H9 (cell line): ENCODE results near the gene TMEM132D. TPM values are rescaled to one million over a fixed set of nuclear protein-coding genes. Genes with fewer than 3 reads are reported as not detected.

ENCODE experiments used
- DNase-seq: peaks from one replicate; pipeline ENCODE4 v3.0.0-alpha.2; 2017
- H2AFZ ChIP-seq: one replicate; pipeline ENCODE4 v1.6.1; 2013; ENCODE audit warnings: mild to moderate bottlenecking, low read length, control low read depth, moderate library complexity
- H2AK5ac ChIP-seq: 2 replicates; pipeline ENCODE4 v1.6.1; 2013; ENCODE audit warnings: low read length, control low read depth, mixed read lengths; ENCODE audit not compliant: insufficient read length
- H2BK120ac ChIP-seq: one replicate; pipeline ENCODE4 v1.6.1; 2013; ENCODE audit warnings: low read depth, mild to moderate bottlenecking, low read length, control low read depth, inconsistent platforms; ENCODE audit not compliant: poor library complexity, severe bottlenecking
- H2BK12ac ChIP-seq: 2 replicates; pipeline ENCODE4 v1.6.1; 2013; ENCODE audit warnings: low read length, control low read depth, mixed read lengths, low read depth; ENCODE audit not compliant: insufficient read length
- H2BK15ac ChIP-seq: 2 replicates; pipeline ENCODE4 v1.6.1; 2013; ENCODE audit warnings: low read depth, low read length, control low read depth
- H2BK20ac ChIP-seq: one replicate; pipeline ENCODE4 v1.6.1; 2013; ENCODE audit warnings: low read depth, mild to moderate bottlenecking, low read length, control low read depth, inconsistent platforms; ENCODE audit not compliant: poor library complexity, severe bottlenecking
- H2BK5ac ChIP-seq: 2 replicates; pipeline ENCODE4 v1.6.1; 2013; ENCODE audit warnings: low read length, control low read depth, mixed read lengths; ENCODE audit not compliant: insufficient read length
- H3K14ac ChIP-seq: 2 replicates; pipeline ENCODE4 v1.6.1; 2013; ENCODE audit warnings: low read length, control low read depth; ENCODE audit not compliant: insufficient read depth
- H3K18ac ChIP-seq: 2 replicates; pipeline ENCODE4 v1.6.1; 2013; ENCODE audit warnings: low read depth, mild to moderate bottlenecking, mixed read lengths, low read length, control low read depth; ENCODE audit not compliant: insufficient read length
- H3K23ac ChIP-seq: 2 replicates; pipeline ENCODE4 v1.6.1; 2013; ENCODE audit warnings: low read length, control low read depth, mixed read lengths, low read depth; ENCODE audit not compliant: insufficient read length
- H3K23me2 ChIP-seq: 2 replicates; pipeline ENCODE4 v1.6.1; 2013; ENCODE audit warnings: low read depth, mild to moderate bottlenecking, mixed read lengths, low read length, control low read depth; ENCODE audit not compliant: insufficient read length, poor library complexity, severe bottlenecking
- H3K27ac ChIP-seq: 2 replicates; pipeline ENCODE4 v1.5.1; 2013; ENCODE audit warnings: low read length, control low read depth, mixed read lengths, low read depth; ENCODE audit not compliant: insufficient read length
- H3K27me3 ChIP-seq: 2 replicates; pipeline ENCODE4 v1.6.1; 2013; ENCODE audit warnings: low read length, control low read depth, inconsistent platforms; ENCODE audit not compliant: insufficient read depth
- H3K4ac ChIP-seq: 2 replicates; pipeline ENCODE4 v1.6.1; 2013; ENCODE audit warnings: low read depth, mild to moderate bottlenecking, control low read depth, inconsistent platforms, low read length, moderate library complexity
- H3K4me1 ChIP-seq: 2 replicates; pipeline ENCODE4 v1.6.1; 2013; ENCODE audit warnings: low read length, control low read depth, inconsistent platforms; ENCODE audit not compliant: insufficient read depth
- H3K4me2 ChIP-seq: 2 replicates; pipeline ENCODE4 v1.6.1; 2013; ENCODE audit warnings: low read length, control low read depth, mixed read lengths; ENCODE audit not compliant: insufficient read length, insufficient read depth
- H3K56ac ChIP-seq: 2 replicates; pipeline ENCODE4 v1.6.1; 2013; ENCODE audit warnings: low read depth, mild to moderate bottlenecking, mixed read lengths, low read length, control low read depth; ENCODE audit not compliant: insufficient read length
- H3K79me1 ChIP-seq: 2 replicates; pipeline ENCODE4 v1.6.1; 2013; ENCODE audit warnings: low read depth, mild to moderate bottlenecking, moderate library complexity, low read length, control low read depth, inconsistent platforms; ENCODE audit not compliant: insufficient read depth, poor library complexity, severe bottlenecking
- H3K79me2 ChIP-seq: 2 replicates; pipeline ENCODE4 v1.6.1; 2013; ENCODE audit warnings: low read length, control low read depth, inconsistent platforms; ENCODE audit not compliant: insufficient read depth
- H3K9ac ChIP-seq: 2 replicates; pipeline ENCODE4 v1.6.1; 2013; ENCODE audit warnings: low read length, control low read depth, mixed read lengths; ENCODE audit not compliant: insufficient read length; ENCODE audit errors: extremely low read depth
- H3K9me3 ChIP-seq: one replicate; pipeline ENCODE4 v1.6.1; 2013; ENCODE audit warnings: low read depth, low read length, inconsistent platforms; ENCODE audit not compliant: control insufficient read depth
- H3T11ph ChIP-seq: one replicate; pipeline ENCODE4 v1.6.1; 2013; ENCODE audit warnings: mild to moderate bottlenecking, low read length, control low read depth, inconsistent platforms
- H4K20me1 ChIP-seq: one replicate; pipeline ENCODE4 v1.6.1; 2013; ENCODE audit not compliant: control insufficient read depth, insufficient read length, insufficient read depth
- H4K5ac ChIP-seq: 2 replicates; pipeline ENCODE4 v1.6.1; 2013; ENCODE audit warnings: low read depth, mild to moderate bottlenecking, mixed read lengths, low read length, control low read depth; ENCODE audit not compliant: insufficient read length
- H4K8ac ChIP-seq: replicated peaks from 2 replicates; pipeline ENCODE4 v1.6.1; 2013; ENCODE audit warnings: low read length, control low read depth, mixed read lengths, low read depth; ENCODE audit not compliant: insufficient read length
- H4K91ac ChIP-seq: 2 replicates; pipeline ENCODE4 v1.6.1; 2013; ENCODE audit warnings: low read depth, mild to moderate bottlenecking, moderate library complexity, mixed read lengths, low read length, control low read depth; ENCODE audit not compliant: insufficient read length
- H3K27ac Mint-ChIP-seq, 3 experiments: 2 replicates in 2 of 3; 3 replicates in 1 of 3; pipeline ENCODE4 v1.8.0; 2020 to 2021; ENCODE audit warnings: mixed read lengths in 3 of 3, mild to moderate bottlenecking in 1 of 3, moderate library complexity in 1 of 3
- H3K27me3 Mint-ChIP-seq: 2 replicates; pipeline ENCODE4 v1.8.0; 2021; ENCODE audit warnings: low read depth, mild to moderate bottlenecking, moderate library complexity, mixed read lengths
- H3K36me3 Mint-ChIP-seq, 3 experiments: 2 replicates in 2 of 3; 3 replicates in 1 of 3; pipeline ENCODE4 v1.8.0; 2020 to 2021; ENCODE audit warnings: low read depth in 3 of 3, mixed read lengths in 3 of 3; ENCODE audit not compliant: insufficient read depth in 1 of 3
- H3K4me1 Mint-ChIP-seq, 2 experiments: 2 replicates each; pipeline ENCODE4 v1.8.0; 2020; ENCODE audit warnings: mixed read lengths in 2 of 2
- H3K4me3 Mint-ChIP-seq, 2 experiments: 2 replicates in 1 of 2; 3 replicates in 1 of 2; pipeline ENCODE4 v1.8.0; 2020 to 2021; ENCODE audit warnings: mild to moderate bottlenecking in 2 of 2, mixed read lengths in 2 of 2, moderate library complexity in 1 of 2
- H3K9me3 Mint-ChIP-seq, 2 experiments: 2 replicates in 1 of 2; 3 replicates in 1 of 2; pipeline ENCODE4 v1.8.0; 2020; ENCODE audit warnings: mild to moderate bottlenecking in 2 of 2, mixed read lengths in 2 of 2, moderate library complexity in 1 of 2
- WGBS: extraction: QIAGEN DNeasy Blood & Tissue Kit; methylation state at CpG from one replicate; pipeline ENCODE4 v1.1.7; 2013; ENCODE audit warnings: missing lambda C conversion rate, low lambda C conversion rate, mixed read lengths; ENCODE audit not compliant: insufficient read length; ENCODE audit errors: extremely low coverage; 5-methylcytosine and 5-hydroxymethylcytosine counted together
- total RNA-seq: library from RNA; stranded (reverse); gene quantifications from 2 replicates; pipeline ENCODE4 v1.2.1, GENCODE V29; 2021
- TF ChIP-seq, protein P1 (sequence below): fragments of 200-600 bp; sonication (generic); conservative IDR thresholded peaks from 3 replicates; pipeline ENCODE4 v1.8.0; 2021; ENCODE audit warnings: antibody characterized with exemption, mild to moderate bottlenecking

The TMEM132D gene
- total RNA-seq, 1 experiment from 2014 or later = 6.1 TPM

DNA sequence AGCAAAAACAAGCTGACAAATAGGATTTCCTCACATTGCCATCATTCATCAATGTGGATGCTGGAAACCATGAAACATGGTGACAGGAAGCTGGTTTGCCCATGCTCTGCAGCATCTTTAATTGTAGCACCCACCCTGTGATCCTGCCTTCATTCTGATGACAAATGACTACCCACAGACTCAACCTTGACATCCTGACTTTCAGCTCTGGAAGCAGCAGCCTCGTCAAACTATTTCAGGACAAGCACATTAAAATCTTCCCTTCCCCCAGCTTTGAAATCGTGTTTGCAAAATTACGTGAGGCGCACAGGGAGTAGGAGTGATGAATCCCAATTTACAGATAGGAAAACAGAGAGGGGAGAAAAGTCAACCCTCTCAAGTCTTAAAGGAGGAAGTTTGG lies 765.0 kb downstream of the TMEM132D start:
- DNase-seq = no peak
- Histone ChIP-seq H4K20me1 (no peaks in the 10 kb centered on the region), H3K23me2 (no peaks in the 10 kb centered on the region), H2AFZ (no peak overlapping the region), H3K4me2 (no peak overlapping the region), H3K14ac (no peak overlapping the region), H3K9me3 (no peaks in the 10 kb centered on the region), H3K4me1 (no peaks in the 10 kb centered on the region; the same call in 1 of the 2 replicates), H2BK120ac (no peak overlapping the region), H3K27me3 (no peaks in the 10 kb centered on the region), H4K5ac (no peak overlapping the region), H2AK5ac (no peak overlapping the region), H4K8ac (no peak overlapping the region), H3K79me1 (no peaks in the 10 kb centered on the region), H3K18ac (no peak overlapping the region), H3K4ac (no peak overlapping the region), H3K56ac (no peak overlapping the region), H3K79me2 (no peaks in the 10 kb centered on the region), H2BK12ac (no peak overlapping the region), H3K23ac (no peak overlapping the region), H4K91ac (no peak overlapping the region), H2BK5ac (no peak overlapping the region), H3T11ph (no peak overlapping the region), H2BK20ac (no peak overlapping the region), H3K27ac (no peak overlapping the region), H2BK15ac (no peak overlapping the region), H3K9ac (no peak overlapping the region)
- no peak overlapping the region for H3K27ac Mint-ChIP-seq
- no peaks in the 10 kb centered on the region for H3K4me1 Mint-ChIP-seq
- TF ChIP-seq, protein P1, sequence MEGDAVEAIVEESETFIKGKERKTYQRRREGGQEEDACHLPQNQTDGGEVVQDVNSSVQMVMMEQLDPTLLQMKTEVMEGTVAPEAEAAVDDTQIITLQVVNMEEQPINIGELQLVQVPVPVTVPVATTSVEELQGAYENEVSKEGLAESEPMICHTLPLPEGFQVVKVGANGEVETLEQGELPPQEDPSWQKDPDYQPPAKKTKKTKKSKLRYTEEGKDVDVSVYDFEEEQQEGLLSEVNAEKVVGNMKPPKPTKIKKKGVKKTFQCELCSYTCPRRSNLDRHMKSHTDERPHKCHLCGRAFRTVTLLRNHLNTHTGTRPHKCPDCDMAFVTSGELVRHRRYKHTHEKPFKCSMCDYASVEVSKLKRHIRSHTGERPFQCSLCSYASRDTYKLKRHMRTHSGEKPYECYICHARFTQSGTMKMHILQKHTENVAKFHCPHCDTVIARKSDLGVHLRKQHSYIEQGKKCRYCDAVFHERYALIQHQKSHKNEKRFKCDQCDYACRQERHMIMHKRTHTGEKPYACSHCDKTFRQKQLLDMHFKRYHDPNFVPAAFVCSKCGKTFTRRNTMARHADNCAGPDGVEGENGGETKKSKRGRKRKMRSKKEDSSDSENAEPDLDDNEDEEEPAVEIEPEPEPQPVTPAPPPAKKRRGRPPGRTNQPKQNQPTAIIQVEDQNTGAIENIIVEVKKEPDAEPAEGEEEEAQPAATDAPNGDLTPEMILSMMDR = no peak
- no peaks in the 10 kb centered on the region for H3K9me3 Mint-ChIP-seq
- no peak overlapping the region for H3K4me3 Mint-ChIP-seq
- no peaks in the 10 kb centered on the region for H3K27me3 Mint-ChIP-seq
- H3K36me3 Mint-ChIP-seq = no peaks in the 10 kb centered on the region
- no CpG with 5 or more reads among the region's 4 CpGs for WGBS
